ENCODE measurements around the gene S100A16.
A peak's percentile ranks its signal among the peaks of the same experiment; 100 is the strongest.
"Not testable (repeated sequence)": the region's sequence is repeated elsewhere in the genome, so short reads cannot be mapped to it uniquely, and the experiment has no call there.

S100A16 gene

DNA sequence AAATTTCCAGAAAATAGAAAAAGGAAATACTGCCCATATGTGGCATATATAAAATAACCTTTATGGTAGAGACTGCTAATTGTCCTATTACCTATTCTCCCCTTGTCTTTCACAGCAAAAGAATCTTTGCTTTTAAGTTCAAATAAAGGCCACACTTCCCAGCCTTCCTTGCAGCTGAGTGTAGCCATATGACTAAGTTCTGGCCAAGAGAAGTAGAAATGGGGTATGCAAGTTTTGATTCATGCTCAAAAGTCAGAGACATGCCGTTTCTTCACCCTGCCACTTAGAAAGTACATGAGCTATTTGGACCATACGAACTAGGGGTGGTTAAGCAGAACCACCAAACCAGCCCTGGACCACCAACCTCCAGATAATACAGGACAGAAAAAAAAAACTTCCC lies 29.0 kb downstream of the S100A16 start:
- no peaks in the 10 kb centered on the region for H3K36me3 ChIP-seq (ENCODE audit: insufficient read depth, low read length)
- no peak overlapping the region for H3K4me3 ChIP-seq (ENCODE audit: low read length, poor library complexity, severe bottlenecking)
- H2AFZ ChIP-seq (ENCODE audit: low read length), result no peak overlapping the region; the same call in 1 of the 2 replicates
- H3K4me2 ChIP-seq (ENCODE audit: low read depth, low read length, poor library complexity, severe bottlenecking), result no peak overlapping the region
- no peaks in the 10 kb centered on the region for H3K9me2 ChIP-seq (replicated peaks; ENCODE audit: low read depth, low read length)
- no peaks in the 10 kb centered on the region for H4K20me1 ChIP-seq (ENCODE audit: insufficient read depth, low read length, poor library complexity, severe bottlenecking)
- TF ChIP-seq, protein P1, sequence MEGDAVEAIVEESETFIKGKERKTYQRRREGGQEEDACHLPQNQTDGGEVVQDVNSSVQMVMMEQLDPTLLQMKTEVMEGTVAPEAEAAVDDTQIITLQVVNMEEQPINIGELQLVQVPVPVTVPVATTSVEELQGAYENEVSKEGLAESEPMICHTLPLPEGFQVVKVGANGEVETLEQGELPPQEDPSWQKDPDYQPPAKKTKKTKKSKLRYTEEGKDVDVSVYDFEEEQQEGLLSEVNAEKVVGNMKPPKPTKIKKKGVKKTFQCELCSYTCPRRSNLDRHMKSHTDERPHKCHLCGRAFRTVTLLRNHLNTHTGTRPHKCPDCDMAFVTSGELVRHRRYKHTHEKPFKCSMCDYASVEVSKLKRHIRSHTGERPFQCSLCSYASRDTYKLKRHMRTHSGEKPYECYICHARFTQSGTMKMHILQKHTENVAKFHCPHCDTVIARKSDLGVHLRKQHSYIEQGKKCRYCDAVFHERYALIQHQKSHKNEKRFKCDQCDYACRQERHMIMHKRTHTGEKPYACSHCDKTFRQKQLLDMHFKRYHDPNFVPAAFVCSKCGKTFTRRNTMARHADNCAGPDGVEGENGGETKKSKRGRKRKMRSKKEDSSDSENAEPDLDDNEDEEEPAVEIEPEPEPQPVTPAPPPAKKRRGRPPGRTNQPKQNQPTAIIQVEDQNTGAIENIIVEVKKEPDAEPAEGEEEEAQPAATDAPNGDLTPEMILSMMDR (conservative IDR thresholded peaks at IDR 0.05; ENCODE audit: low read length), result no peak
- TF ChIP-seq EZH2phosphoT487 (IDR thresholded peaks at IDR 0.05; ENCODE audit: borderline replicate concordance), result no peak
- no peaks in the 10 kb centered on the region for H3K79me2 ChIP-seq (ENCODE audit: insufficient read depth, low read length)
- H3K4me1 ChIP-seq (ENCODE audit: insufficient read depth, low read length, poor library complexity, severe bottlenecking), result no peaks in the 10 kb centered on the region
- H3K9ac ChIP-seq (ENCODE audit: low read depth, low read length, poor library complexity, severe bottlenecking), result no peak overlapping the region
- no peaks in the 10 kb centered on the region for H3K27me3 ChIP-seq (ENCODE audit: insufficient read depth, low read length, poor library complexity, severe bottlenecking)
- H3K9me3 ChIP-seq (ENCODE audit: insufficient read depth, low read depth, low read length), result no peaks in the 10 kb centered on the region
- H3F3A ChIP-seq (ENCODE audit: low read depth), result no peaks in the 10 kb centered on the region

DNA sequence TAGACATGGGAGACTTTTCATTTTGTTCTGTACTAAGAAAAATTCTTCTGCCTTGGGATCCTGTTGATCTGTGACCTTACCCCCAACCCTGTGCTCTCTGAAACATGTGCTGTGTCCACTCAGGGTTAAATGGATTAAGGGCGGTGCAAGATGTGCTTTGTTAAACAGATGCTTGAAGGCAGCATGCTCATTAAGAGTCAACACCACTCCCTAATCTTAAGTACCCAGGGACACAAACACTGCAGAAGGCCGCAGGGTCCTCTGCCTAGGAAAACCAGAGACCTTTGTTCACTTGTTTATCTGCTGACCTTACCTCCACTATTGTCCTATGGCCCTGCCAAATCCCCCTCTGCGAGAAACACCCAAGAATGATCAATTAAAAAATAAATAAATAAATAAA lies 29.4 kb downstream of the S100A16 start:
- not testable (repeated sequence) for H3K27me3 ChIP-seq (ENCODE audit: insufficient read depth, low read length, poor library complexity, severe bottlenecking); H2AFZ ChIP-seq (ENCODE audit: low read length); H3K4me3 ChIP-seq (ENCODE audit: low read length, poor library complexity, severe bottlenecking); H3K9me2 ChIP-seq (replicated peaks; ENCODE audit: low read depth, low read length); H3K9ac ChIP-seq (ENCODE audit: low read depth, low read length, poor library complexity, severe bottlenecking); H3F3A ChIP-seq (ENCODE audit: low read depth); H3K4me2 ChIP-seq (ENCODE audit: low read depth, low read length, poor library complexity, severe bottlenecking); H3K79me2 ChIP-seq (ENCODE audit: insufficient read depth, low read length); H3K9me3 ChIP-seq (ENCODE audit: insufficient read depth, low read depth, low read length); H3K36me3 ChIP-seq (ENCODE audit: insufficient read depth, low read length); H4K20me1 ChIP-seq (ENCODE audit: insufficient read depth, low read length, poor library complexity, severe bottlenecking); H3K4me1 ChIP-seq (ENCODE audit: insufficient read depth, low read length, poor library complexity, severe bottlenecking)

DNA sequence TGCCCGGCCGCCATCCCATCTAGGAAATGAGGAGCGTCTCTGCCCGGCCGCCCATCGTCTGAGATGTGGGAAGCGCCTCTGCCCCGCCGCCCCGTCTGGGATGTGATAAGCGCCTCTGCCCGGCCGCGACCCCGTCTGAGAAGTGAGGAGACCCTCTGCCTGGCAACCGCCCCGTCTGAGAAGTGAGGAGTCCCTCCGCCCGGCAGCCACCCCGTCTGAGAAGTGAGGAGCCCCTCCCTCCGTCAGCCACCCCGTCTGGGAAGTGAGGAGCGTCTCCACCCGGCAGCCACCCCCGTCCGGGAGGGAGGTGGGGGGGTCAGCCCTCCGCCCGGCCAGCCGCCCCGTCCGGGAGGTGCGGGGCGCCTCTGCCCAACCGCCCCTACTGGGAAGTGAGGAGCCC lies 30.1 kb downstream of the S100A16 start:
- H3K9ac ChIP-seq (ENCODE audit: low read depth, low read length, poor library complexity, severe bottlenecking); H3K36me3 ChIP-seq (ENCODE audit: insufficient read depth, low read length); H3K9me3 ChIP-seq (ENCODE audit: insufficient read depth, low read depth, low read length); H3K27me3 ChIP-seq (ENCODE audit: insufficient read depth, low read length, poor library complexity, severe bottlenecking); H3K79me2 ChIP-seq (ENCODE audit: insufficient read depth, low read length); H3F3A ChIP-seq (ENCODE audit: low read depth); H3K9me2 ChIP-seq (replicated peaks; ENCODE audit: low read depth, low read length); H2AFZ ChIP-seq (ENCODE audit: low read length); H4K20me1 ChIP-seq (ENCODE audit: insufficient read depth, low read length, poor library complexity, severe bottlenecking); H3K4me3 ChIP-seq (ENCODE audit: low read length, poor library complexity, severe bottlenecking); H3K4me1 ChIP-seq (ENCODE audit: insufficient read depth, low read length, poor library complexity, severe bottlenecking); H3K4me2 ChIP-seq (ENCODE audit: low read depth, low read length, poor library complexity, severe bottlenecking): not testable (repeated sequence)

DNA sequence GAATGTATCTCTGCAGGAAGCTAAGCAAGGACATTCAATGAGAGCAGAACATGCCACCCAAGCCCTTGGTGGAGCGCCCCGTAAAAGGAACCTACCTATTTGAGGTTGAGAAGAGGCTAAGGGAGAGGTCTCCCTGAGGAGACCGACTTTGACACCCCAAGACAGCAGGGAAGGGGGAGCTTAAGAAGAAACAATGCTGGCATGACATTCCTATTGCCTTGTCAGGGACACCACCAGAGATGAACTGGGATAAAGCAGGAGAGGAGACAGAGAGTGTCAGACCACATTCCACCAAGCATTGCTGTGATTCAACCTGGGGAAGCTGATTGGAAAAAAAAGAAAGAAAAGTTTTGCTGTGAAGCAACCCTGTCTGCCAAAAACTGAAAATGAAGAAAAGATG lies 34.0 kb downstream of the S100A16 start:
- no peaks in the 10 kb centered on the region for H3K27me3 ChIP-seq (ENCODE audit: insufficient read depth, low read length, poor library complexity, severe bottlenecking)
- H3K4me2 ChIP-seq (ENCODE audit: low read depth, low read length, poor library complexity, severe bottlenecking), result no peak overlapping the region
- no peaks in the 10 kb centered on the region for H3K79me2 ChIP-seq (ENCODE audit: insufficient read depth, low read length)
- H2AFZ ChIP-seq (ENCODE audit: low read length), result peak overlapping the region; percentile 49
- no peaks in the 10 kb centered on the region for H3K36me3 ChIP-seq (ENCODE audit: insufficient read depth, low read length)
- no peaks in the 10 kb centered on the region for H3F3A ChIP-seq (ENCODE audit: low read depth)
- no peaks in the 10 kb centered on the region for H3K9me2 ChIP-seq (replicated peaks; ENCODE audit: low read depth, low read length)
- no peaks in the 10 kb centered on the region for H3K4me1 ChIP-seq (ENCODE audit: insufficient read depth, low read length, poor library complexity, severe bottlenecking)
- H3K9ac ChIP-seq (ENCODE audit: low read depth, low read length, poor library complexity, severe bottlenecking), result no peak overlapping the region
- H3K4me3 ChIP-seq (ENCODE audit: low read length, poor library complexity, severe bottlenecking), result no peak overlapping the region
- TF ChIP-seq, protein P1 (conservative IDR thresholded peaks at IDR 0.05; ENCODE audit: low read length), result no peak
- no peak for TF ChIP-seq EZH2phosphoT487 (IDR thresholded peaks at IDR 0.05; ENCODE audit: borderline replicate concordance)
- no peaks in the 10 kb centered on the region for H4K20me1 ChIP-seq (ENCODE audit: insufficient read depth, low read length, poor library complexity, severe bottlenecking)
- no peaks in the 10 kb centered on the region for H3K9me3 ChIP-seq (ENCODE audit: insufficient read depth, low read depth, low read length)
